Measurements from ENCODE around the gene R3HDM2.

DNA sequence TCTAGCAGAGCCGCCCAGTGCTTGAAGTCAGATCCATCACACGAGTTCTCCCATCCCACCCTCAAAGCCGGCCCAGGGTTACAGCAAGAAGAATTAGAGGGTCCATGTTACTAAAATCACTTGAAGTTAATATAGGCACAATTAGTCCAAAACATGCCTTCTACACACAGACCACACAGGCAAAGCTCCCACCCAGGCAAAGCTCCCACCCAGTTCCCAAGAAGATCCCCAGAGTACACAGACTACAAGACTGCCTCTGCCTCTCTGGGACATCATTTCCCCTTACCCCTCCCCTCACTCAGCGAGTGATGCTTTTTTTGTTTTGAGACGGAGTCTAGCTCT is 32.0 kb upstream of the R3HDM2 start:
- TF ChIP-seq CTCF (IDR thresholded peaks at IDR 0.05), result no peak
- TF ChIP-seq POLR2AphosphoS5 (IDR thresholded peaks at IDR 0.05), result no peak
- no peak for TF ChIP-seq POLR2A (IDR thresholded peaks at IDR 0.05; ENCODE audit: low read depth)
- no peak for TF ChIP-seq EP300 (IDR thresholded peaks at IDR 0.05)

All from esophagus muscularis mucosa (tissue), 4 donors.